Measurements from ENCODE around the gene TPI1.
A peak's percentile ranks its signal among the peaks of the same experiment; 100 is the strongest.
"Not testable (repeated sequence)": the region's sequence is repeated elsewhere in the genome, so short reads cannot be mapped to it uniquely, and the experiment has no call there.

TPI1 gene

GRCh38 chr12:6869049-6870021 lies 2.0 kb downstream of the TPI1 start:
- peak; percentile 82 for DNase-seq

- DNase-seq: not testable (repeated sequence)
Observed at GRCh38 chr12:6870304-6870703, 3.0 kb downstream of the TPI1 start.

GRCh38 chr12:6871052-6871957 lies 4.0 kb downstream of the TPI1 start:
- DNase-seq: no peak

GRCh38 chr12:6872073-6873048 lies 5.0 kb downstream of the TPI1 start:
- peak; percentile 78 for DNase-seq

GRCh38 chr12:6873094-6874014 lies 6.0 kb downstream of the TPI1 start, which contains the start of gene SPSB2:
SPSB2 (minus strand) TSS chr12:6873303; CDS start chr12:6872901, 402 bp downstream.
- DNase-seq: peak; percentile 99

- DNase-seq: not testable (repeated sequence)
Observed at GRCh38 chr12:6874015-6874368, 6.7 kb downstream of the TPI1 start.

- not testable (repeated sequence) for DNase-seq
Observed at GRCh38 chr12:6879824-6880223, 12.5 kb downstream of the TPI1 start.

- no peak for DNase-seq
Observed at GRCh38 chr12:6883252-6883651, 15.9 kb downstream of the TPI1 start.

GRCh38 chr12:6883683-6884082 lies 16.4 kb downstream of the TPI1 start:
- no peak for DNase-seq

- DNase-seq: no peak
Observed at GRCh38 chr12:6884539-6884938, 17.2 kb downstream of the TPI1 start.

- not testable (repeated sequence) for DNase-seq
Observed at GRCh38 chr12:6886206-6886999, 19.1 kb downstream of the TPI1 start.

- DNase-seq: no peak
Observed at GRCh38 chr12:6887460-6887859, 20.1 kb downstream of the TPI1 start.

- DNase-seq: no peak
Observed at GRCh38 chr12:6888360-6888759, 21.0 kb downstream of the TPI1 start.

- not testable (repeated sequence) for DNase-seq
Observed at GRCh38 chr12:6888794-6889193, 21.5 kb downstream of the TPI1 start.

- not testable (repeated sequence) for DNase-seq
Observed at GRCh38 chr12:6889775-6890573, 22.6 kb downstream of the TPI1 start.

GRCh38 chr12:6890789-6891645 lies 23.7 kb downstream of the TPI1 start:
- peak; percentile 97 for DNase-seq

GRCh38 chr12:6891646-6892001 lies 24.3 kb downstream of the TPI1 start:
- DNase-seq: no peak

- not testable (repeated sequence) for DNase-seq
Observed at GRCh38 chr12:6892683-6893082, 25.4 kb downstream of the TPI1 start.

All from activated T-cell treated with anti-CD3 and anti-CD28 coated beads for 4 hours (primary cell).